Keratinocyte (primary cell): Measurements from ENCODE around the gene TAF1D. TPM values are rescaled to one million over a fixed set of nuclear protein-coding genes. Genes with fewer than 3 reads are reported as not detected.

Source experiments
- DNase-seq: peaks from one replicate; pipeline ENCODE4 v3.0.0-alpha.2; 2011; ENCODE audit warnings: low read depth, missing footprints, low spot score
- FAIRE-seq: peaks from 2 replicates; lab custom pipeline; 2011; peaks lifted over from hg19 to GRCh38; lab: Jason Lieb, UNC
- H2AFZ ChIP-seq: 2 replicates; pipeline ENCODE4 v1.6.0; 2012; ENCODE audit warnings: low read length, control low read depth, inconsistent platforms; ENCODE audit not compliant: control insufficient read depth
- H3K27ac ChIP-seq: 2 replicates; pipeline ENCODE4 v1.5.1; 2011; ENCODE audit warnings: low read length; ENCODE audit not compliant: control insufficient read depth, insufficient read depth
- H3K27me3 ChIP-seq: 3 replicates; pipeline ENCODE4 v1.6.0; 2011; ENCODE audit warnings: low read length; ENCODE audit not compliant: control insufficient read depth, insufficient read depth; ENCODE audit errors: extremely low read depth
- H3K36me3 ChIP-seq, 2 experiments: 2 replicates in 1 of 2; 3 replicates in 1 of 2; pipeline ENCODE4 v1.5.1; 2011; ENCODE audit warnings: low read length in 2 of 2, mild to moderate bottlenecking in 1 of 2; ENCODE audit not compliant: control insufficient read depth in 2 of 2, insufficient read depth in 2 of 2; ENCODE audit errors: extremely low read depth in 1 of 2
- H3K4me1 ChIP-seq: 3 replicates; pipeline ENCODE4 v1.5.1; 2011; ENCODE audit warnings: low read length; ENCODE audit not compliant: control insufficient read depth, insufficient read depth; ENCODE audit errors: extremely low read depth
- H3K4me2 ChIP-seq: 3 replicates; pipeline ENCODE4 v1.6.0; 2011; ENCODE audit warnings: low read depth, low read length; ENCODE audit not compliant: control insufficient read depth, insufficient read depth; ENCODE audit errors: extremely low read depth
- H3K4me3 ChIP-seq, 3 experiments: fragments of 200-600 bp in 1 of 3; sonication (generic) in 1 of 3; 2 replicates in 2 of 3; 3 replicates in 1 of 3; pipeline ENCODE4 v1.5.1; 2011 to 2016; ENCODE audit warnings: low read length in 3 of 3, mild to moderate bottlenecking in 3 of 3, control low read depth in 2 of 3, inconsistent platforms in 1 of 3, low read depth in 1 of 3, mixed read lengths in 1 of 3, mixed run types in 1 of 3, moderate library complexity in 1 of 3; ENCODE audit not compliant: control insufficient read depth in 2 of 3, insufficient read depth in 2 of 3; ENCODE audit errors: extremely low read depth in 1 of 3
- H3K79me2 ChIP-seq: 2 replicates; pipeline ENCODE4 v1.6.0; 2012; ENCODE audit warnings: low read length; ENCODE audit not compliant: control insufficient read depth, insufficient read depth
- H3K9ac ChIP-seq: 3 replicates; pipeline ENCODE4 v1.6.0; 2011; ENCODE audit warnings: low read length; ENCODE audit not compliant: control insufficient read depth, insufficient read depth; ENCODE audit errors: extremely low read depth
- H3K9me1 ChIP-seq: 3 replicates; pipeline ENCODE4 v1.6.0; 2011; ENCODE audit warnings: low read length; ENCODE audit not compliant: control insufficient read depth, insufficient read depth; ENCODE audit errors: extremely low read depth
- H3K9me3 ChIP-seq: 2 replicates; pipeline ENCODE4 v1.5.1; 2012; ENCODE audit warnings: low read depth, low read length; ENCODE audit not compliant: control insufficient read depth
- H4K20me1 ChIP-seq: 3 replicates; pipeline ENCODE4 v1.6.0; 2011; ENCODE audit warnings: low read length; ENCODE audit not compliant: control insufficient read depth, insufficient read depth; ENCODE audit errors: extremely low read depth
- EZH2 ChIP-seq: IDR thresholded peaks from one replicate; pipeline ENCODE4 v1.6.1; 2012; ENCODE audit warnings: inconsistent platforms, mild to moderate bottlenecking, low read length, moderate library complexity
- dilution Hi-C: fragments of 300-500 bp; cut with MboI; formaldehyde crosslinking; loops from one replicate; pipeline ENCODE4 v1.7.0; 2020; ENCODE audit warnings: low sequenced_read_pairs; ENCODE audit not compliant: extremely low pct_ligation_motif_present
- polyA plus RNA-seq, 5 experiments: library from polyadenylated mRNA; depleted of rRNA in 3 of 5; stranded (reverse) in 3 of 5; stranded (forward) in 1 of 5; unstranded in 1 of 5; fragments of >200 nt; gene quantifications; 1 replicate in 1 of 5; 2 replicates in 3 of 5; 3 replicates in 1 of 5; pipeline versions ENCODE4 v1.2.1 to v1.2.3, GENCODE V29; 2011 to 2012; ENCODE audit warnings: missing spikeins in 2 of 5, low read depth in 1 of 5, low replicate concordance in 1 of 5
- TF ChIP-seq, protein P1 (sequence below), 3 experiments: IDR thresholded peaks in 1 of 3; conservative IDR thresholded peaks in 1 of 3; optimal IDR thresholded peaks in 1 of 3; 2 replicates in 2 of 3; 3 replicates in 1 of 3; pipeline versions ENCODE3 to v1.5.1; 2011; ENCODE audit warnings: low read length in 3 of 3, mild to moderate bottlenecking in 3 of 3, moderate library complexity in 2 of 3, control low read depth in 1 of 3, inconsistent platforms in 1 of 3; ENCODE audit not compliant: insufficient read depth in 2 of 3; ENCODE audit errors: extremely low read depth in 1 of 3

TAF1D gene
- polyA plus RNA-seq, 1 donor (not counting 4 experiments of a cell fraction or from before 2014, with no cell fraction given): 224 TPM

DNA sequence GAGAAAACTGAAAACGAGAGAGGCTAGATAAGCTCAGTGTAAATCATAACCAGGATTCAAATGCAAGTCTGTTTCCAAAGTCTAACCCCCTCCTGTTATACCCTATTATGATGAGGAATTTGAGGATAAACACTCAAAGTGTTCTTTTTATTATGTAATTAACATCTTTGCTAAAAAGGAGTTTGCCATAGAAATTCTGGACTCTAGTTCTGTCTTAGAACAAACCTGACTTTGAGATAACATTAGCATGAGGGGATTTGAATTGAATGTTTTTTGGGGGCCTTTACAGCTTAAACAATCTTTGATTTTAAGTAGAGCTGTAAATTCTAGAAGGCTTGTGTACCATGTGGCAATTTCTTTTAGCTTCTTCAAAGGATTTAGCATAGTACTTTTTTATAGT, 9.7 kb upstream of the TAF1D start:
- Histone ChIP-seq H3K9me1 (no peaks in the 10 kb centered on the region), H3K9me3 (no peaks in the 10 kb centered on the region), H4K20me1 (no peaks in the 10 kb centered on the region), H3K4me3 (no peak overlapping the region), H2AFZ (no peak overlapping the region), H3K27me3 (no peaks in the 10 kb centered on the region), H3K36me3 (no peaks in the 10 kb centered on the region), H3K9ac (no peak overlapping the region), H3K4me2 (no peak overlapping the region), H3K79me2 (no peaks in the 10 kb centered on the region), H3K4me1 (no peaks in the 10 kb centered on the region), H3K27ac (no peak overlapping the region)
- dilution Hi-C loops: no loop called here
- TF ChIP-seq, protein P1, sequence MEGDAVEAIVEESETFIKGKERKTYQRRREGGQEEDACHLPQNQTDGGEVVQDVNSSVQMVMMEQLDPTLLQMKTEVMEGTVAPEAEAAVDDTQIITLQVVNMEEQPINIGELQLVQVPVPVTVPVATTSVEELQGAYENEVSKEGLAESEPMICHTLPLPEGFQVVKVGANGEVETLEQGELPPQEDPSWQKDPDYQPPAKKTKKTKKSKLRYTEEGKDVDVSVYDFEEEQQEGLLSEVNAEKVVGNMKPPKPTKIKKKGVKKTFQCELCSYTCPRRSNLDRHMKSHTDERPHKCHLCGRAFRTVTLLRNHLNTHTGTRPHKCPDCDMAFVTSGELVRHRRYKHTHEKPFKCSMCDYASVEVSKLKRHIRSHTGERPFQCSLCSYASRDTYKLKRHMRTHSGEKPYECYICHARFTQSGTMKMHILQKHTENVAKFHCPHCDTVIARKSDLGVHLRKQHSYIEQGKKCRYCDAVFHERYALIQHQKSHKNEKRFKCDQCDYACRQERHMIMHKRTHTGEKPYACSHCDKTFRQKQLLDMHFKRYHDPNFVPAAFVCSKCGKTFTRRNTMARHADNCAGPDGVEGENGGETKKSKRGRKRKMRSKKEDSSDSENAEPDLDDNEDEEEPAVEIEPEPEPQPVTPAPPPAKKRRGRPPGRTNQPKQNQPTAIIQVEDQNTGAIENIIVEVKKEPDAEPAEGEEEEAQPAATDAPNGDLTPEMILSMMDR (optimal IDR thresholded peaks at IDR 0.05 in 1 of 3, IDR thresholded peaks at IDR 0.05 in 1 of 3, conservative IDR thresholded peaks at IDR 0.05 in 1 of 3; ENCODE audit: extremely low read depth in 1 of 3, insufficient read depth in 2 of 3, low read length in 3 of 3): no peak
- no peak for TF ChIP-seq EZH2
- FAIRE-seq (no peak), DNase-seq (no peak)

DNA sequence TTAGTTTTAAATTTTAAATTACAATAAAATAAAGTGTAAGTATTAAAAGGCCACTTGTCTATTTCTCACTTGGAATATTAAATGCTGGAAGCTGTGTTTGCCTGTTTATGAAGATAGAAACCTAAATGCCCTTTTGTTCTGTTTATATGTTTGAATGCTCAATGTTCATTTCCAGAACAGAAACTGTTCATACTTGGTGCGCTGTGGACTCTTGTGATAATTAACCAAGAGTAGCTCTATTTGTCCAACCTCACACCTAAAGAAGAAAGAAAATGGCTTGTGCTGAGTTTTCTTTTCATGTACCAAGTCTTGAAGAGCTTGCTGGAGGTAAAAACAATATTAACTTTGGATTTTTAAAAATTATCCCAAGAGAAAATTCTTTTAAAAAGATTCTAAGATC, 5.8 kb upstream of the TAF1D start:
- no peak overlapping the region for H3K4me2 ChIP-seq
- FAIRE-seq: no peak
- H3K9ac ChIP-seq: no peak overlapping the region
- DNase-seq: no peak
- H3K4me3 ChIP-seq: no peak overlapping the region
- dilution Hi-C loops: no loop called here
- H3K36me3 ChIP-seq: no peaks in the 10 kb centered on the region
- H3K4me1 ChIP-seq: no peaks in the 10 kb centered on the region
- no peak overlapping the region for H3K27ac ChIP-seq
- TF ChIP-seq, protein P1 (optimal IDR thresholded peaks at IDR 0.05 in 1 of 3, IDR thresholded peaks at IDR 0.05 in 1 of 3, conservative IDR thresholded peaks at IDR 0.05 in 1 of 3; ENCODE audit: extremely low read depth in 1 of 3, insufficient read depth in 2 of 3, low read length in 3 of 3): no peak
- no peak for TF ChIP-seq EZH2
- no peaks in the 10 kb centered on the region for H3K9me3 ChIP-seq
- H3K9me1 ChIP-seq: no peaks in the 10 kb centered on the region
- H4K20me1 ChIP-seq: no peaks in the 10 kb centered on the region
- no peaks in the 10 kb centered on the region for H3K27me3 ChIP-seq
- no peak overlapping the region for H2AFZ ChIP-seq
- no peaks in the 10 kb centered on the region for H3K79me2 ChIP-seq
